Naive thymus-derived CD8-positive, alpha-beta T cell (primary cell): ENCODE data around the gene EVI2B. TPM values are rescaled to one million over a fixed set of nuclear protein-coding genes. Genes with fewer than 3 reads are reported as not detected.
"Not testable (repeated sequence)": the region's sequence is repeated elsewhere in the genome, so short reads cannot be mapped to it uniquely, and the experiment has no call there.

Source experiments
- ATAC-seq, 2 donors: fragments of 150-1000 bp; cut with Tn5 transposase in 1 of 2; sonication (Bioruptor Pico), chemical (Tn5 transposase) in 1 of 2; 1 replicate in 1 of 2; 2 replicates in 1 of 2; pipeline ENCODE4 v1.10.0; 2021; ENCODE audit warnings: mild to moderate bottlenecking in 2 of 2, moderate library complexity in 2 of 2
- POLR2A ChIA-PET: fragments of 350-600 bp; sonication (Branson Sonifier 250); formaldehyde crosslinking; loops from one replicate; lab custom pipeline; 2021; ENCODE audit warnings: antibody characterized with exemption; lab: Charles Lee
- DNase-seq, 10 donors: peaks; one replicate each; pipeline versions ENCODE4 v3.0.0 to v3.0.0-alpha.2; 2020 to 2022
- H3K27ac Mint-ChIP-seq, 10 donors: one replicate each; pipeline ENCODE4 v1.8.0; 2020 to 2022; ENCODE audit warnings: mild to moderate bottlenecking in 10 of 10, mixed read lengths in 10 of 10, moderate library complexity in 4 of 10, inconsistent platforms in 1 of 10
- H3K27me3 Mint-ChIP-seq, 5 donors: one replicate each; pipeline ENCODE4 v1.8.0; 2021 to 2022; ENCODE audit warnings: mixed read lengths in 5 of 5
- H3K36me3 Mint-ChIP-seq, 3 donors: one replicate each; pipeline ENCODE4 v1.8.0; 2020 to 2022; ENCODE audit warnings: mixed read lengths in 3 of 3, mild to moderate bottlenecking in 2 of 3, inconsistent platforms in 1 of 3
- H3K4me1 Mint-ChIP-seq, 4 donors: one replicate each; pipeline ENCODE4 v1.8.0; 2021 to 2022; ENCODE audit warnings: mixed read lengths in 4 of 4
- H3K4me3 Mint-ChIP-seq, 10 donors: one replicate each; pipeline ENCODE4 v1.8.0; 2020 to 2022; ENCODE audit warnings: mild to moderate bottlenecking in 10 of 10, mixed read lengths in 10 of 10, moderate library complexity in 6 of 10, inconsistent platforms in 1 of 10
- H3K9me3 Mint-ChIP-seq, 9 donors: one replicate each; pipeline ENCODE4 v1.8.0; 2020 to 2022; ENCODE audit warnings: mixed read lengths in 9 of 9, mild to moderate bottlenecking in 3 of 9, inconsistent platforms in 1 of 9, moderate library complexity in 1 of 9
- polyA plus RNA-seq, 3 donors: library from polyadenylated mRNA; unstranded; fragments of 300-500 nt; fragmentation: Illumina TruSeq; gene quantifications; one replicate each; pipeline ENCODE4 v1.2.3, GENCODE V29; 2021
- total RNA-seq, 8 experiments: library from RNA in 2 of 8; stranded (reverse) in 2 of 8; gene quantifications; one replicate each; pipeline ENCODE4 v1.2.3 and lab custom pipeline; 2021 to 2026

Gene EVI2B
- total and polyA plus RNA-seq, 5 experiments from 2014 or later: 69.5 to 159 (median 82.1) TPM

- DNase-seq, H3K4me3 Mint-ChIP-seq, H3K36me3 Mint-ChIP-seq, ATAC-seq, H3K27me3 Mint-ChIP-seq, POLR2A ChIA-PET, H3K9me3 Mint-ChIP-seq: not testable (repeated sequence)
- H3K27ac Mint-ChIP-seq: peak overlapping the region in 1 of 10 donors; percentile 34
- peaks cover 9 to 27% (median 19%) of the 10 kb centered on the region in 4 donors for H3K4me1 Mint-ChIP-seq
Measured at GRCh38 chr17:31287932-31288331, 25.9 kb downstream of the EVI2B start.

GRCh38 chr17:31286587-31286986 lies 27.3 kb downstream of the EVI2B start:
- DNase-seq (no peak), ATAC-seq (no peak)
- Mint-ChIP-seq H3K27me3 (no peaks in the 10 kb centered on the region), H3K9me3 (no peaks in the 10 kb centered on the region), H3K27ac (peak overlapping the region in 1 of 10 donors; percentile 6), H3K4me3 (no peak overlapping the region), H3K36me3 (peaks cover 0 to 2% (median 0%) of the 10 kb centered on the region in 3 donors), H3K4me1 (peaks cover 9 to 27% (median 19%) of the 10 kb centered on the region in 4 donors)
- POLR2A ChIA-PET: no interaction called here

GRCh38 chr17:31283841-31284240 lies 30.0 kb downstream of the EVI2B start:
- POLR2A ChIA-PET: interaction anchor here (0.7 kb wide), 1 partner anchor 11 kb away, joined by 3 read pairs; no protein-coding TSS in a partner anchor
- Mint-ChIP-seq H3K9me3 (no peaks in the 10 kb centered on the region), H3K4me3 (no peak overlapping the region), H3K4me1 (peaks cover 3 to 16% (median 6%) of the 10 kb centered on the region in 4 donors), H3K27me3 (no peaks in the 10 kb centered on the region), H3K36me3 (peaks cover 0 to 2% (median 2%) of the 10 kb centered on the region in 3 donors), H3K27ac (no peak overlapping the region)
- ATAC-seq (no peak), DNase-seq (no peak)

GRCh38 chr17:31281061-31281460 lies 32.8 kb downstream of the EVI2B start:
- no peak overlapping the region for H3K4me3 Mint-ChIP-seq
- POLR2A ChIA-PET: interaction anchor here (1.0 kb wide), 1 partner anchor 26 kb away, joined by 7 read pairs; no protein-coding TSS in a partner anchor

GRCh38 chr17:31279401-31279800 lies 34.5 kb downstream of the EVI2B start:
- Mint-ChIP-seq H3K27me3 (no peaks in the 10 kb centered on the region), H3K9me3 (no peaks in the 10 kb centered on the region), H3K36me3 (peaks cover 0 to 6% (median 2%) of the 10 kb centered on the region in 3 donors), H3K27ac (no peak overlapping the region), H3K4me3 (no peak overlapping the region), H3K4me1 (no peaks in the 10 kb centered on the region)
- POLR2A ChIA-PET: no interaction called here
- no peak for DNase-seq
- no peak for ATAC-seq

More at GRCh38 chr17:31281061-31281460, 32.8 kb downstream of the EVI2B start:
- no peaks in the 10 kb centered on the region for H3K9me3 Mint-ChIP-seq
- no peaks in the 10 kb centered on the region for H3K27me3 Mint-ChIP-seq
- peaks cover 0 to 6% (median 2%) of the 10 kb centered on the region in 3 donors for H3K36me3 Mint-ChIP-seq
- no peak overlapping the region for H3K27ac Mint-ChIP-seq
- no peaks in the 10 kb centered on the region for H3K4me1 Mint-ChIP-seq
- ATAC-seq: no peak
- DNase-seq: no peak

- H3K36me3 Mint-ChIP-seq: peaks cover 0 to 10% (median 5%) of the 10 kb centered on the region in 3 donors
- no peaks in the 10 kb centered on the region for H3K4me1 Mint-ChIP-seq
- no peak overlapping the region for H3K27ac Mint-ChIP-seq
- POLR2A ChIA-PET: no interaction called here
- no peaks in the 10 kb centered on the region for H3K9me3 Mint-ChIP-seq
- no peak overlapping the region for H3K4me3 Mint-ChIP-seq
- DNase-seq (no peak), ATAC-seq (no peak)
- H3K27me3 Mint-ChIP-seq: no peaks in the 10 kb centered on the region
Measured at GRCh38 chr17:31275116-31275515, 38.7 kb downstream of the EVI2B start.

GRCh38 chr17:31274252-31274651 lies 39.6 kb downstream of the EVI2B start:
- Mint-ChIP-seq H3K9me3 (no peaks in the 10 kb centered on the region), H3K27ac (no peak overlapping the region), H3K4me1 (no peaks in the 10 kb centered on the region), H3K4me3 (no peak overlapping the region), H3K36me3 (peaks cover 0 to 13% (median 4%) of the 10 kb centered on the region in 3 donors), H3K27me3 (no peaks in the 10 kb centered on the region)
- POLR2A ChIA-PET: no interaction called here
- DNase-seq (no peak), ATAC-seq (no peak)

GRCh38 chr17:31273516-31273915 lies 40.3 kb downstream of the EVI2B start:
- no peak for DNase-seq
- POLR2A ChIA-PET: no interaction called here
- H3K9me3 Mint-ChIP-seq: no peaks in the 10 kb centered on the region
- ATAC-seq: no peak
- no peak overlapping the region for H3K4me3 Mint-ChIP-seq
- no peak overlapping the region for H3K27ac Mint-ChIP-seq
- H3K27me3 Mint-ChIP-seq: no peaks in the 10 kb centered on the region
- peaks cover 4 to 15% (median 7%) of the 10 kb centered on the region in 3 donors for H3K36me3 Mint-ChIP-seq
- no peaks in the 10 kb centered on the region for H3K4me1 Mint-ChIP-seq

- no peaks in the 10 kb centered on the region for H3K4me1 Mint-ChIP-seq
- no peak overlapping the region for H3K27ac Mint-ChIP-seq
- POLR2A ChIA-PET: interaction anchor here (0.5 to 0.6 kb wide), 2 partner anchors 11 to 611 kb away, joined by 3 to 6 read pairs; no protein-coding TSS in a partner anchor
Measured at GRCh38 chr17:31272803-31273202, 41.1 kb downstream of the EVI2B start.

GRCh38 chr17:31272236-31272635 lies 41.6 kb downstream of the EVI2B start:
- H3K36me3 Mint-ChIP-seq: peaks cover 4 to 18% (median 10%) of the 10 kb centered on the region in 3 donors
- ATAC-seq: no peak
- POLR2A ChIA-PET: interaction anchor here (0.6 kb wide), 1 partner anchor 612 kb away, joined by 6 read pairs; no protein-coding TSS in a partner anchor

More at GRCh38 chr17:31272803-31273202, 41.1 kb downstream of the EVI2B start:
- Mint-ChIP-seq H3K4me3 (no peak overlapping the region), H3K27me3 (no peaks in the 10 kb centered on the region), H3K9me3 (no peaks in the 10 kb centered on the region), H3K36me3 (peaks cover 4 to 15% (median 7%) of the 10 kb centered on the region in 3 donors)
- DNase-seq (no peak), ATAC-seq (no peak)

GRCh38 chr17:31269578-31269983 lies 44.3 kb downstream of the EVI2B start:
- Mint-ChIP-seq H3K27ac (no peak overlapping the region), H3K4me1 (peaks cover 0 to 7% (median 2%) of the 10 kb centered on the region in 4 donors), H3K27me3 (no peaks in the 10 kb centered on the region), H3K9me3 (no peaks in the 10 kb centered on the region), H3K4me3 (no peak overlapping the region), H3K36me3 (peaks cover 4 to 20% (median 13%) of the 10 kb centered on the region in 3 donors)
- POLR2A ChIA-PET: no interaction called here
- ATAC-seq (no peak), DNase-seq (no peak)

More at GRCh38 chr17:31272236-31272635, 41.6 kb downstream of the EVI2B start:
- H3K4me1 Mint-ChIP-seq: peaks cover 0 to 2% (median 0%) of the 10 kb centered on the region in 4 donors
- no peaks in the 10 kb centered on the region for H3K9me3 Mint-ChIP-seq
- H3K27me3 Mint-ChIP-seq: no peaks in the 10 kb centered on the region
- H3K4me3 Mint-ChIP-seq: no peak overlapping the region
- no peak overlapping the region for H3K27ac Mint-ChIP-seq
- no peak for DNase-seq

- H3K9me3 Mint-ChIP-seq: no peaks in the 10 kb centered on the region
- DNase-seq (no peak), ATAC-seq (no peak)
- no peaks in the 10 kb centered on the region for H3K27me3 Mint-ChIP-seq
- peaks cover 4 to 20% (median 13%) of the 10 kb centered on the region in 3 donors for H3K36me3 Mint-ChIP-seq
- peaks cover 0 to 7% (median 2%) of the 10 kb centered on the region in 4 donors for H3K4me1 Mint-ChIP-seq
- no peak overlapping the region for H3K4me3 Mint-ChIP-seq
- POLR2A ChIA-PET: no interaction called here
- no peak overlapping the region for H3K27ac Mint-ChIP-seq
Measured at GRCh38 chr17:31269036-31269577, 44.7 kb downstream of the EVI2B start.

- Mint-ChIP-seq H3K27ac (peak overlapping the region in 3 of 10 donors; percentile 1 to 53 (median 24)), H3K4me1 (peaks cover 0 to 7% (median 2%) of the 10 kb centered on the region in 4 donors), H3K27me3 (no peaks in the 10 kb centered on the region), H3K9me3 (no peaks in the 10 kb centered on the region), H3K4me3 (no peak overlapping the region), H3K36me3 (peaks cover 4 to 15% (median 13%) of the 10 kb centered on the region in 3 donors)
- DNase-seq (peak in 4 of 10 donors; percentile 25 to 65 (median 28)), ATAC-seq (no peak)
- POLR2A ChIA-PET: no interaction called here
Measured at GRCh38 chr17:31266042-31266441, 47.8 kb downstream of the EVI2B start.
